Measurements from ENCODE around the gene LOX.
A peak's percentile ranks its signal among the peaks of the same experiment; 100 is the strongest.

The LOX gene

DNA sequence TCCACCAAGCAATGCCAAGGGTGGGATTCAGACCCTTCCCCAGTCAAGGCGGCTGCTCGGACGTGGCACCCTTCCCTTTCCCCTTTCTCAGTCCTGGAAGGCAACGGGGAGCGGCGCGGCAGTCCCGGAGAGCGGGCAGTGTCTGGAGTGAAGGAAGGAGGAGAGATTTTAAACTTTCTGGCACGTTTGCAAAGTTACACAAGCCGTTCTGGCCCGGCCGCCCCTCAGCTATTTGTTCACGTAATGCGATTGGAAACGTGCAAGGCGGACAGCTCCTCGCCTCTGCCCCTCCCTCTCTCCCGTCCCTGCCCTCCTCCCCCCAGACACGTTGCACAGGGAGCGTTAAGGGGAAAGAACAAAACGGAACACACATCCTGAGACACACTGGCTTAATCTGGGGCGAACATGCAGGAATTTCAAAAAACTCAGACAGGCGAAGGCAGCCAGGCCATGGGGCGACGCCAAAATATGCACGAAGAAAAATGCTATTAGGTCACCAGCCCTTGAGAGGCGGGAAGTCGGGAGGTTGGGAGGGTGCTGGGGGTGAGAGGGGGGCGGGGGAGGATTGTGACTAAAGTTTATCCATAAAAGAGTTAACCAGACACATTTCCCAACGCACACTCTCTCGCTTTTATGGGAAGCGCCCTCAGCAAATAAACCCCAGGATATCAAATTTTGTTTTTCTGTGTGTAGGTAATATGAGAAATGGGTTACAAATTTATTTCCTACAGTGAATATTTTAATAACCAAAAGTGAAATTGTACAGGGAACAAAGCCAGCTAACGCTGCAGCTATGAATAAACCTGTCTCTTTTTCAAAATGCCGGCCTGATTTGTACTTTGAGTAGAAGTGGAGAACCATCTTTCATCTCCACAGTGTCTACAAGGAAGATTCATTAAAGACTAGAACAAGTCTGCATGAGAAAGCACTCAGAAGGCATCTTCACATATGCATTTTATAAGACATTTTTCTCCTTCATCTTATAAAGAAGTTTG, at the start of gene LOX:
TSS of gene LOX (minus strand) at position 144 of the 995 bp plus-strand sequence. CDS start 274 bp downstream, outside the sequence.
- Mint-ChIP-seq H3K27ac (peak within 1 kb of the TSS; percentile 16), H3K27me3 (peaks cover 72% of the 10 kb centered on the region), H3K9me3 (no peaks in the 10 kb centered on the region)

GRCh38 chr5:122126756-122127321, 48.8 kb upstream of the LOX start:
- no peaks in the 10 kb centered on the region for H3K27me3 Mint-ChIP-seq
- H3K27ac Mint-ChIP-seq: no peak overlapping the region
- H3K4me1 Mint-ChIP-seq (ENCODE audit: low read depth): peaks cover 2% of the 10 kb centered on the region
- H3K9me3 Mint-ChIP-seq: no peaks in the 10 kb centered on the region
- H3K36me3 Mint-ChIP-seq (ENCODE audit: low read depth): no peaks in the 10 kb centered on the region
- H3K4me3 Mint-ChIP-seq: no peak overlapping the region

More for the DNA sequence above, at the start of gene LOX:
- no peaks in the 10 kb centered on the region for H3K36me3 Mint-ChIP-seq (ENCODE audit: low read depth)
- peak within 1 kb of the TSS; percentile 74 for H3K4me3 Mint-ChIP-seq
- peaks cover 22% of the 10 kb centered on the region for H3K4me1 Mint-ChIP-seq (ENCODE audit: low read depth)

DNA sequence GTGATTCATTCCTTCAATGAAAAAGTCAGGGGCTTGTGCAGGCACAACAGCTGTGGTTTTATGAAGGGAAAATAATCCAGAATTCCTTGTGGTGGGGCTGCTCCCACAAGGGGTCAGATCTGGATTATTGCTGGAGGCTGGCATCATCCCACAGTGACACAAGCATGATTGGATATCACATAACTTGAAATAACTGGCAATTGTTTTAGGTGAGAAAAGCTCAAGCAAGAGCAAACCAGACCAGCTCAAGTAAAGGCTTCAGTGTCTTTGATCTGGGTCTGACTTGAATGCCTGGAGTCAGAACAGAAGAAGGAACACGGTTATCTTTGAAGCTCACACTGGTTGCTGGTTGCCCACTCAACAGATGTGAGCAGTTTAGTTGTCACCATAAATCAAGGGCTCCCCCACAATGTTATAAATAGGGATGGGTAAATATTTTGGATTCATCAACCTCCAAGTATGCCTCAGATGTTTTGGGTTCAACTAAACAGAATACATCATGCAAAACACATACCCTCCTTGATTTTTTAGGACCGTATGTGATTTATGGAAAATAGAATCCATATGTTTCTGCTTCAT, 48.2 kb upstream of the LOX start:
- Mint-ChIP-seq H3K36me3 (ENCODE audit: low read depth) (no peaks in the 10 kb centered on the region), H3K4me1 (ENCODE audit: low read depth) (peaks cover 5% of the 10 kb centered on the region), H3K4me3 (no peak overlapping the region), H3K27ac (no peak overlapping the region), H3K9me3 (no peaks in the 10 kb centered on the region), H3K27me3 (no peaks in the 10 kb centered on the region)

- H3K4me1 Mint-ChIP-seq (ENCODE audit: low read depth): peaks cover 8% of the 10 kb centered on the region
Measured at GRCh38 chr5:122124766-122125165, 46.7 kb upstream of the LOX start.

DNA sequence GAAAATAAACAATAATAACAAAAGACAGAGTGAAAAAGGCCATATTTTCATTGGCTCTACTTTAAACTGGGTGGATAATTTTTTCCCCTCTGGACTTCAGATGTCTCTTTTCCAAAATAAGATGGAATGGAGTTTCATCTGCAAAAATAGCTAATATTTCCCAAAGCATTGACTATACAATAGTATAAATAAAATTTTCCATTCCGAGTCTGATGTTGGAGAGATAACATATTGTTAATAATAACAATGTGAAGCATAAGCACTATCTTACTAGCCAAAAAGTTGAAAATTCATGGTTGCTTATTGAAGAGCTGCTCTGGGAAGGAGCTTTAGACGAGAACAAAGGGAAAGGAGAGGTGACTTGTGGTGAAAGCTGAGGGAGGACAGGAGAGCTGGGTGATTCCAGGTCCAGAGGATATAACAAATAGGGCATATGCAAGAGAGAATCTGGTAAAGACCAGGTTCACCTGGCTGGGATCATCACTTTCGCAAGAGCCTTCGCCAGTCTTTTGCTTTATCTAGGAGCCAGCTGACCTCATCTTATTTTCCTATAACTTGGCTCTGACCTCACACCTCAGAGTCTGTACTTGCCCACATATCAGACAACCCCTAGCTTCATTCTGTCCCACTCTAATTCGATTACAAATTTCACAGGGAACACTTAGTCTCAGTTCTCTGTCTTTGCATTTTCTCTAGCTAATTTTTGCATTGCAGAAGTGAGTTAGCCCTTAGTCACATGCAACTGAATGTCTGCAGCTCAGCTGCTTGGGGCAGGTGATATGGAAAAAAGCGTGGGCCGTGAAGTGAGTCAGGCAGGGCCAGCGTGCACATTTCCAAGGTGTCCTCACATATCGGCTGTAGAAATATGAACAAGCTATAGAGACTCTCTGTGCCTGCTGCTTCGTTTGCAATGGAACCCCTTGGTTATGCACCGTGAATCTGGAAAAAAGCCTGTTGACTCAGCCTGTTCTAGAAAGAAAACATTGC, 43.7 kb upstream of the LOX start:
- Mint-ChIP-seq H3K9me3 (no peaks in the 10 kb centered on the region), H3K27me3 (no peaks in the 10 kb centered on the region), H3K36me3 (ENCODE audit: low read depth) (no peaks in the 10 kb centered on the region), H3K4me1 (ENCODE audit: low read depth) (peaks cover 8% of the 10 kb centered on the region), H3K4me3 (no peak overlapping the region), H3K27ac (no peak overlapping the region)

More at GRCh38 chr5:122124766-122125165, 46.7 kb upstream of the LOX start:
- Mint-ChIP-seq H3K36me3 (ENCODE audit: low read depth) (no peaks in the 10 kb centered on the region), H3K4me3 (no peak overlapping the region), H3K27me3 (no peaks in the 10 kb centered on the region), H3K27ac (no peak overlapping the region), H3K9me3 (no peaks in the 10 kb centered on the region)

DNA sequence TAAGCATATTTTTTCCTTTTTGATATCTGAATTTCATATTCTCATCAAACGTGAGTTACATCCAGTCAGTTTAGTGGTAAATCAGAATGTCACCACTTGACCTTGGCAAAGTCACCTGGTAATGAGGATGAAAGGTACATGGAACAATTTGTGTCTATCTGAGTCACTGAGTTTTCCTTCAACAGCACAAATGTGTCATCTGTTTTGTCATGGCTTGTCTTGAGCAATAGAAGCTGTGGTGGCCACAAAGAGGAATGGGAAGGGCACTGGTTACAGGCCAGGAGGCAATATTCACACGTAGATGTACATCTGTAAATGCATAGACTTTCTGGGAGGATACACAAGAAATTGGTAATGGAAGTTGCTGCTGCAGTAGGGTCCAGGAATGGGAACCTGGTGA, 42.9 kb upstream of the LOX start:
- Mint-ChIP-seq H3K27ac (no peak overlapping the region), H3K9me3 (no peaks in the 10 kb centered on the region), H3K27me3 (no peaks in the 10 kb centered on the region), H3K4me1 (ENCODE audit: low read depth) (peaks cover 8% of the 10 kb centered on the region), H3K4me3 (no peak overlapping the region), H3K36me3 (ENCODE audit: low read depth) (no peaks in the 10 kb centered on the region)

DNA sequence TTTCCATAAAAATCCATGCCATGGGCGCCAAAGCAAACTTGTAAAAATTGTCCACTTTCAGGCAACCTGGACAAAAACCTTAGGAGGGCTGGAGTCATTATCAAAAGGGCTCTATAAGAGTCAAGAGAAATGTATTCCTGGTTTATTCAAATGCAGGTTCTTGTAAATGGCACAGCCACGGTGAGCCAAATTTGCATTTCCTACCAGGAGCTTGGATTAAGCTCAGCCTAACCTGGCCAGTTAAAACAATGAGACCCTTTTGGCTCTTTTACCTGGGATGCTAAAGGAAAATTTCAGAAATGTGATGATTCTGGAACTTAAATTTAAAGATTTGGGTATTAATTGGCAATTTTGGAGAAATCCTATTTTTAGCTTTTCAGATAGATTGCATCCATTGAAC, 42.4 kb upstream of the LOX start:
- no peak overlapping the region for H3K4me3 Mint-ChIP-seq
- no peak overlapping the region for H3K27ac Mint-ChIP-seq
- peaks cover 8% of the 10 kb centered on the region for H3K4me1 Mint-ChIP-seq (ENCODE audit: low read depth)
- H3K9me3 Mint-ChIP-seq: no peaks in the 10 kb centered on the region
- no peaks in the 10 kb centered on the region for H3K27me3 Mint-ChIP-seq
- H3K36me3 Mint-ChIP-seq (ENCODE audit: low read depth): no peaks in the 10 kb centered on the region

- no peaks in the 10 kb centered on the region for H3K9me3 Mint-ChIP-seq
- H3K27me3 Mint-ChIP-seq: no peaks in the 10 kb centered on the region
- H3K36me3 Mint-ChIP-seq (ENCODE audit: low read depth): no peaks in the 10 kb centered on the region
- H3K4me1 Mint-ChIP-seq (ENCODE audit: low read depth): peaks cover 8% of the 10 kb centered on the region
- H3K27ac Mint-ChIP-seq: no peak overlapping the region
- no peak overlapping the region for H3K4me3 Mint-ChIP-seq
Measured at GRCh38 chr5:122119205-122119604, 41.1 kb upstream of the LOX start.

DNA sequence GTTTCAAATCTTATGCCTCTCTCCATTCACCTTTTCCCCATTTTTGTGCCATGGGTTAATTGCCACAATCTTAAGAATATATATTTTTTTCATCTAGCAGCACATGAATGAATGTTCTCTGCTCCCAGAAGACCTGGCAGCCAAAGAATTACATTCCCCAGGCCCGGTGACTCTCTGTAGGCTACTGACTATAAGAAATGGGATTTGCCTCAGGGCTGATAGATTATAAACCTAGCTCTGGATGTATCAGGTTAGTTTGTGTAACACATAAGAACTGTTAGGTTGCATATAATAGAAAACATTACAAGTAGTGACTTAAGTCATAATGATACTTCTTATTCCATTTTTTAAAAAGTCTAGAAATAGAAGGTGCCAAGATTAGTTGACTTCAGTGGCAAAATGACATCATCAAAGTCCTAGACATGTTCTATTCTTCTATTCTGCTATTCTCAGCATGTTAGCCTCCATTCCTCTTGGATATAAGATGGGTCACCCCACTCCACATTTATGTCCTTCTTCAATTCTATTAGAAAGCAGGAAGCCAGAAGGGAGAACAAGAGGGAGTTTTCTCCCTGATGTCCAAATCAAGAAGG, 40.4 kb upstream of the LOX start:
- Mint-ChIP-seq H3K4me1 (ENCODE audit: low read depth) (peaks cover 8% of the 10 kb centered on the region), H3K9me3 (no peaks in the 10 kb centered on the region), H3K27me3 (no peaks in the 10 kb centered on the region), H3K4me3 (no peak overlapping the region), H3K27ac (no peak overlapping the region), H3K36me3 (ENCODE audit: low read depth) (no peaks in the 10 kb centered on the region)

GRCh38 chr5:122114501-122114900, 36.4 kb upstream of the LOX start:
- Mint-ChIP-seq H3K36me3 (ENCODE audit: low read depth) (no peaks in the 10 kb centered on the region), H3K27ac (no peak overlapping the region), H3K9me3 (no peaks in the 10 kb centered on the region), H3K4me1 (ENCODE audit: low read depth) (no peaks in the 10 kb centered on the region), H3K4me3 (no peak overlapping the region), H3K27me3 (no peaks in the 10 kb centered on the region)

GRCh38 chr5:122112733-122113558, 34.9 kb upstream of the LOX start:
- Mint-ChIP-seq H3K4me1 (ENCODE audit: low read depth) (no peaks in the 10 kb centered on the region), H3K4me3 (no peak overlapping the region), H3K27ac (no peak overlapping the region), H3K27me3 (peaks cover 3% of the 10 kb centered on the region), H3K36me3 (ENCODE audit: low read depth) (no peaks in the 10 kb centered on the region), H3K9me3 (no peaks in the 10 kb centered on the region)

DNA sequence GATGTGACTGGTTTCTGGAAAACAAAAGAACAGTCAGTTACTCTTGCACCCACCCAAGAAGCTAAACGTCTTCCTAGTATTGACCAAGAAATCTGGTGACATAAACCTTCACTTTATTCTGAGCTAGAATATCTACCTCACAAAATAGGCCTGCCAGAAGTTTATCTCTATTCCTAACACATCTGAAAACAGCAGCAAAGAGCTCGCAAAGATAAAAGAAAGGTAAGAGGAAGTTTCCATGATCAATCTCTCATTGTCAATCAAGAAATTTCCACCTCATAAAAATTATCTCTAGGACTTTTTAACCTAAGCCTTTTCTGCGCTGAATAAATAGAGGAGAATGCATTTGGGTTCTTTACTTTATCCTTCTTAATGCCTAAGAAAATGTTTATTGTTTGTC, 34.0 kb upstream of the LOX start:
- Mint-ChIP-seq H3K36me3 (ENCODE audit: low read depth) (no peaks in the 10 kb centered on the region), H3K4me3 (no peak overlapping the region), H3K27ac (no peak overlapping the region), H3K27me3 (peaks cover 3% of the 10 kb centered on the region), H3K4me1 (ENCODE audit: low read depth) (no peaks in the 10 kb centered on the region), H3K9me3 (no peaks in the 10 kb centered on the region)

GRCh38 chr5:122111460-122111859, 33.4 kb upstream of the LOX start:
- Mint-ChIP-seq H3K36me3 (ENCODE audit: low read depth) (no peaks in the 10 kb centered on the region), H3K27ac (no peak overlapping the region), H3K4me3 (no peak overlapping the region), H3K27me3 (peaks cover 3% of the 10 kb centered on the region), H3K4me1 (ENCODE audit: low read depth) (no peaks in the 10 kb centered on the region), H3K9me3 (no peaks in the 10 kb centered on the region)
